WERI-Rb-1 (cell line): Measurements from ENCODE around the gene SERPINA3.
"Not testable (repeated sequence)": the region's sequence is repeated elsewhere in the genome, so short reads cannot be mapped to it uniquely, and the experiment has no call there.

Experiments used
- DNase-seq: peaks from one replicate; pipeline ENCODE4 v3.0.0-alpha.2; 2020
- H3K27ac ChIP-seq: fragments of 250-450 bp; sonication (Bioruptor Pico); 2 replicates; pipeline ENCODE4 v1.5.1; 2020; ENCODE audit warnings: mild to moderate bottlenecking, moderate library complexity
- H3K27me3 ChIP-seq: fragments of 250-450 bp; sonication (Bioruptor Pico); 2 replicates; pipeline ENCODE4 v1.5.1; 2021; ENCODE audit warnings: mild to moderate bottlenecking, low read depth, moderate library complexity; ENCODE audit not compliant: insufficient read depth, severe bottlenecking
- H3K36me3 ChIP-seq: fragments of 250-450 bp; sonication (Bioruptor Pico); 2 replicates; pipeline ENCODE4 v1.5.1; 2020; ENCODE audit warnings: mild to moderate bottlenecking, moderate library complexity
- H3K4me3 ChIP-seq: 2 replicates; pipeline ENCODE4 v1.5.1; 2011; ENCODE audit warnings: low read depth, mild to moderate bottlenecking, control low read depth, low read length
- H3K9me3 ChIP-seq: fragments of 250-450 bp; sonication (Bioruptor Pico); 2 replicates; pipeline ENCODE4 v1.5.1; 2021; ENCODE audit warnings: mild to moderate bottlenecking, moderate library complexity; ENCODE audit not compliant: severe bottlenecking
- TF ChIP-seq, protein P1 (sequence below): IDR thresholded peaks from 2 replicates; pipeline ENCODE4 v1.5.1; 2011; ENCODE audit warnings: low read depth, mild to moderate bottlenecking, control low read depth, inconsistent platforms, low read length

SERPINA3 gene

GRCh38 chr14:94631536-94632304 is 19.5 kb downstream of the SERPINA3 start:
- no peak overlapping the region for H3K27ac ChIP-seq
- no peak overlapping the region for H3K4me3 ChIP-seq
- no peak for DNase-seq
- peaks cover 47% of the 10 kb centered on the region for H3K27me3 ChIP-seq
- no peaks in the 10 kb centered on the region for H3K36me3 ChIP-seq
- TF ChIP-seq, protein P1, sequence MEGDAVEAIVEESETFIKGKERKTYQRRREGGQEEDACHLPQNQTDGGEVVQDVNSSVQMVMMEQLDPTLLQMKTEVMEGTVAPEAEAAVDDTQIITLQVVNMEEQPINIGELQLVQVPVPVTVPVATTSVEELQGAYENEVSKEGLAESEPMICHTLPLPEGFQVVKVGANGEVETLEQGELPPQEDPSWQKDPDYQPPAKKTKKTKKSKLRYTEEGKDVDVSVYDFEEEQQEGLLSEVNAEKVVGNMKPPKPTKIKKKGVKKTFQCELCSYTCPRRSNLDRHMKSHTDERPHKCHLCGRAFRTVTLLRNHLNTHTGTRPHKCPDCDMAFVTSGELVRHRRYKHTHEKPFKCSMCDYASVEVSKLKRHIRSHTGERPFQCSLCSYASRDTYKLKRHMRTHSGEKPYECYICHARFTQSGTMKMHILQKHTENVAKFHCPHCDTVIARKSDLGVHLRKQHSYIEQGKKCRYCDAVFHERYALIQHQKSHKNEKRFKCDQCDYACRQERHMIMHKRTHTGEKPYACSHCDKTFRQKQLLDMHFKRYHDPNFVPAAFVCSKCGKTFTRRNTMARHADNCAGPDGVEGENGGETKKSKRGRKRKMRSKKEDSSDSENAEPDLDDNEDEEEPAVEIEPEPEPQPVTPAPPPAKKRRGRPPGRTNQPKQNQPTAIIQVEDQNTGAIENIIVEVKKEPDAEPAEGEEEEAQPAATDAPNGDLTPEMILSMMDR: no peak
- H3K9me3 ChIP-seq: no peaks in the 10 kb centered on the region

- no peaks in the 10 kb centered on the region for H3K36me3 ChIP-seq
- H3K27me3 ChIP-seq: peaks cover 46% of the 10 kb centered on the region
- no peak overlapping the region for H3K4me3 ChIP-seq
- TF ChIP-seq, protein P1: no peak
- H3K27ac ChIP-seq: no peak overlapping the region
- no peak for DNase-seq
- no peaks in the 10 kb centered on the region for H3K9me3 ChIP-seq
Measured at GRCh38 chr14:94632305-94632590, 20.1 kb downstream of the SERPINA3 start.

- TF ChIP-seq, protein P1: no peak
- Histone ChIP-seq H3K9me3 (no peaks in the 10 kb centered on the region), H3K36me3 (no peaks in the 10 kb centered on the region), H3K27me3 (peaks cover 46% of the 10 kb centered on the region), H3K27ac (no peak overlapping the region), H3K4me3 (no peak overlapping the region)
- DNase-seq: no peak
Measured at GRCh38 chr14:94633121-94633520, 20.9 kb downstream of the SERPINA3 start.

GRCh38 chr14:94635154-94635553 is 23.0 kb downstream of the SERPINA3 start:
- no peaks in the 10 kb centered on the region for H3K9me3 ChIP-seq
- no peak overlapping the region for H3K27ac ChIP-seq
- H3K27me3 ChIP-seq: peaks cover 29% of the 10 kb centered on the region
- no peak for DNase-seq
- H3K36me3 ChIP-seq: no peaks in the 10 kb centered on the region
- TF ChIP-seq, protein P1: no peak
- no peak overlapping the region for H3K4me3 ChIP-seq

GRCh38 chr14:94636744-94637412 is 24.7 kb downstream of the SERPINA3 start:
- TF ChIP-seq, protein P1: peak; percentile 51
- Histone ChIP-seq H3K27me3 (peaks cover 16% of the 10 kb centered on the region), H3K27ac (no peak overlapping the region), H3K4me3 (no peak overlapping the region), H3K9me3 (no peaks in the 10 kb centered on the region), H3K36me3 (no peaks in the 10 kb centered on the region)
- no peak for DNase-seq

- H3K4me3 ChIP-seq, H3K27ac ChIP-seq, H3K36me3 ChIP-seq, H3K27me3 ChIP-seq, H3K9me3 ChIP-seq, DNase-seq: not testable (repeated sequence)
Measured at GRCh38 chr14:94637814-94638213, 25.6 kb downstream of the SERPINA3 start.
